H1 (cell line): Measurements from ENCODE around the gene FTCDNL1. TPM values are rescaled to one million over a fixed set of nuclear protein-coding genes. Genes with fewer than 3 reads are reported as not detected.

ENCODE experiments used
- KDM1A ChIP-seq: fragments of 200-600, 300-600 bp; sonication (generic); IDR thresholded peaks from 2 replicates; pipeline ENCODE4 v1.7.1; 2016; ENCODE audit warnings: mild to moderate bottlenecking, low read length, borderline replicate concordance
- POLR2AphosphoS5 ChIP-seq: IDR thresholded peaks from 2 replicates; pipeline ENCODE4 v1.6.1; 2011; ENCODE audit warnings: low read depth, low read length
- RFX5 ChIP-seq: IDR thresholded peaks from 2 replicates; pipeline ENCODE4 v1.6.1; 2011; ENCODE audit warnings: low read depth, low read length, improper control_type of control experiment, borderline replicate concordance
- YY1 ChIP-seq: IDR thresholded peaks from 2 replicates; pipeline ENCODE4 v1.6.1; 2011; ENCODE audit warnings: low read depth, mild to moderate bottlenecking, low read length
- polyA plus RNA-seq, 7 experiments: library from polyadenylated mRNA; depleted of rRNA in 3 of 7; stranded (reverse) in 5 of 7; unstranded in 2 of 7; fragments of >200 nt in 5 of 7; fragments of 200-250 nt in 2 of 7; gene quantifications; 1 replicate in 5 of 7; 2 replicates in 1 of 7; 4 replicates in 1 of 7; pipeline versions ENCODE4 v1.2.1 to v1.2.3, GENCODE V29; 2011 to 2013; ENCODE audit warnings: missing spikeins in 2 of 7, mixed read lengths in 2 of 7
- total RNA-seq: library from RNA; stranded (reverse); fragmentation: NEBNext Ultra II Directional; extraction: Animal tissue kit (Norgen Biotek cat#: 25700); gene quantifications from 2 replicates; pipeline ENCODE4 v1.2.1, GENCODE V29; 2021

The FTCDNL1 gene
- total and polyA plus RNA-seq, 2 of the 8 experiments (the other 6 are each of a cell fraction or from before 2014, with no cell fraction given): 0.41 to 0.97 TPM

- no peak for TF ChIP-seq RFX5
- no peak for TF ChIP-seq KDM1A
- no peak for TF ChIP-seq YY1
- no peak for TF ChIP-seq POLR2AphosphoS5
Measured at GRCh38 chr2:199740111-199740428, 110.9 kb downstream of the FTCDNL1 start (continued).
